ENCODE measurements around the gene UNC5B. TPM values are rescaled to one million over a fixed set of nuclear protein-coding genes. Genes with fewer than 3 reads are reported as not detected.

UNC5B gene
- total RNA-seq, 1 donor = 9.9 TPM

- no peak overlapping the region for H3K4me3 ChIP-seq (ENCODE audit: low read depth, low read length)
- no peak for DNase-seq (ENCODE audit: low read depth)
- no peak for TF ChIP-seq CTCF (IDR thresholded peaks at IDR 0.05; ENCODE audit: insufficient read depth, low read depth, low read length)
Observed at GRCh38 chr10:71248210-71248609, 35.8 kb downstream of the UNC5B start.

- no peak for TF ChIP-seq CTCF (IDR thresholded peaks at IDR 0.05; ENCODE audit: insufficient read depth, low read depth, low read length)
- H3K4me3 ChIP-seq (ENCODE audit: low read depth, low read length) = no peak overlapping the region
- no peak for DNase-seq (ENCODE audit: low read depth)
Observed at GRCh38 chr10:71249996-71250395, 37.6 kb downstream of the UNC5B start.

- H3K4me3 ChIP-seq (ENCODE audit: low read depth, low read length) = no peak overlapping the region
- TF ChIP-seq CTCF (IDR thresholded peaks at IDR 0.05; ENCODE audit: insufficient read depth, low read depth, low read length) = no peak
- peak; percentile 57 for DNase-seq (ENCODE audit: low read depth)
Observed at GRCh38 chr10:71250405-71250804, 38.0 kb downstream of the UNC5B start.

- no peak for DNase-seq (ENCODE audit: low read depth)
- H3K4me3 ChIP-seq (ENCODE audit: low read depth, low read length) = no peak overlapping the region
- TF ChIP-seq CTCF (IDR thresholded peaks at IDR 0.05; ENCODE audit: insufficient read depth, low read depth, low read length) = no peak
Observed at GRCh38 chr10:71250842-71251241, 38.5 kb downstream of the UNC5B start.

- H3K4me3 ChIP-seq (ENCODE audit: low read depth, low read length) = no peak overlapping the region
- no peak for TF ChIP-seq CTCF (IDR thresholded peaks at IDR 0.05; ENCODE audit: insufficient read depth, low read depth, low read length)
- DNase-seq (ENCODE audit: low read depth) = no peak
Observed at GRCh38 chr10:71251319-71251718, 38.9 kb downstream of the UNC5B start.

- H3K4me3 ChIP-seq (ENCODE audit: low read depth, low read length) = no peak overlapping the region
- no peak for DNase-seq (ENCODE audit: low read depth)
- TF ChIP-seq CTCF (IDR thresholded peaks at IDR 0.05; ENCODE audit: insufficient read depth, low read depth, low read length) = no peak
Observed at GRCh38 chr10:71252220-71252619, 39.9 kb downstream of the UNC5B start.

All from fibroblast of villous mesenchyme (primary cell).